ENCODE data around the gene TYMP. TPM values are rescaled to one million over a fixed set of nuclear protein-coding genes. Genes with fewer than 3 reads are reported as not detected.
A peak's percentile ranks its signal among the peaks of the same experiment; 100 is the strongest.

The TYMP gene
- total RNA-seq, 4 donors from 2014 or later = 18.5 to 55.1 (median 39.3) TPM

DNA sequence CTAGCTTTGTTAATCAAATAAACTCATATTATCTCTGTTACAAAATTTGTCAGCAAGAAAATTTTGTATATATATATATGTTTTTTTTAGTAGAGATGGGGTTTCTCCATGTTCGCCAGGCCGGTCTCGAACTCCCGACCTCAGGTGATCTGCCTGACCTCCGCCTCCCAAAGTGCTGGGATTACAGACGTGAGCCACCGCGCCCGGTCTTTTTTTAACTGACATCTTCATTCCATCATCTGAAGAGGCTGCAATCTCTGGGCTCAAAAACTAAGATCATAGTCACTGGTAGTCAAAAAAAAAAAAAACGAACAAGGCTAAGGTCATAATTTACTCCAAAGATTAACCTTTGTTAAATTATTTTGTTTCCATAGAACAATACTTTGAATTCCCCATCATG, 10.6 kb upstream of the TYMP start:
- 82 to 91% methylated on average over 10 of the region's 10 CpGs for WGBS, 2 donors (ENCODE audit: low coverage in 1 of 2)

DNA sequence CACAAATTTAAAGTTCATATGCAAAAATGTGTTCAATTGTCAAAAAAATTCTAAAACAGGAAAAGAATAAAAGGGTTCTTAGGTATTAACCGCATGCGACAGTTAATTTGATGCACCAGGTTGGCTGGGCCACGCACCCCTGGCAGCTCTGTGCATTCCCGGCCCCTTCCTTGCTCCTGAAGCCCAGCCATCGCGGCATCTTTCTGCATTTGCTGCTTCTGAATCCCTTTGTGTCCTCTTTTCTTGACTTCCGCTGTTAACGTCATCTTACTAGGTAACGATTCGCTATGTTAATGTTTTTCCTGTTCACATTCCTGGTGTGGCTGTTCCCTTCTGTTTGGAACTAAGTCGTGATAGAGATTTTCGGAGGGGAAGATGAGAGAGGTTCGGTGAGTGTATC, 8.0 kb upstream of the TYMP start:
- peaks cover 71% of the 10 kb centered on the region for H3K27me3 ChIP-seq
- no peak overlapping the region for H3K4me3 ChIP-seq
- H3K27ac ChIP-seq = peak overlapping the region in 3 of 4 donors; percentile 68 to 85 (median 74)
- no peaks in the 10 kb centered on the region for H3K36me3 ChIP-seq
- ATAC-seq = no peak
- no peaks in the 10 kb centered on the region for H3K9me3 ChIP-seq
- no peak for TF ChIP-seq POLR2AphosphoS5 (IDR thresholded peaks at IDR 0.05)
- TF ChIP-seq EP300 (IDR thresholded peaks at IDR 0.05) = no peak
- TF ChIP-seq, protein P1, sequence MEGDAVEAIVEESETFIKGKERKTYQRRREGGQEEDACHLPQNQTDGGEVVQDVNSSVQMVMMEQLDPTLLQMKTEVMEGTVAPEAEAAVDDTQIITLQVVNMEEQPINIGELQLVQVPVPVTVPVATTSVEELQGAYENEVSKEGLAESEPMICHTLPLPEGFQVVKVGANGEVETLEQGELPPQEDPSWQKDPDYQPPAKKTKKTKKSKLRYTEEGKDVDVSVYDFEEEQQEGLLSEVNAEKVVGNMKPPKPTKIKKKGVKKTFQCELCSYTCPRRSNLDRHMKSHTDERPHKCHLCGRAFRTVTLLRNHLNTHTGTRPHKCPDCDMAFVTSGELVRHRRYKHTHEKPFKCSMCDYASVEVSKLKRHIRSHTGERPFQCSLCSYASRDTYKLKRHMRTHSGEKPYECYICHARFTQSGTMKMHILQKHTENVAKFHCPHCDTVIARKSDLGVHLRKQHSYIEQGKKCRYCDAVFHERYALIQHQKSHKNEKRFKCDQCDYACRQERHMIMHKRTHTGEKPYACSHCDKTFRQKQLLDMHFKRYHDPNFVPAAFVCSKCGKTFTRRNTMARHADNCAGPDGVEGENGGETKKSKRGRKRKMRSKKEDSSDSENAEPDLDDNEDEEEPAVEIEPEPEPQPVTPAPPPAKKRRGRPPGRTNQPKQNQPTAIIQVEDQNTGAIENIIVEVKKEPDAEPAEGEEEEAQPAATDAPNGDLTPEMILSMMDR (IDR thresholded peaks at IDR 0.05) = no peak
- no peak for TF ChIP-seq POLR2A (IDR thresholded peaks at IDR 0.05)
- peaks cover 0 to 11% (median 0%) of the 10 kb centered on the region in 3 donors for H3K4me1 ChIP-seq
- WGBS, 2 donors (ENCODE audit: low coverage in 1 of 2) = 74 to 78% methylated on average over 6 to 13 of the region's 13 CpGs

More for the DNA sequence above, 10.6 kb upstream of the TYMP start:
- Histone ChIP-seq H3K36me3 (no peaks in the 10 kb centered on the region), H3K9me3 (no peaks in the 10 kb centered on the region), H3K27ac (peak overlapping the region in 2 of 4 donors; percentile 68 to 74), H3K4me3 (no peak overlapping the region), H3K27me3 (peaks cover 66% of the 10 kb centered on the region), H3K4me1 (peaks cover 0 to 20% (median 9%) of the 10 kb centered on the region in 3 donors)
- TF ChIP-seq POLR2A (IDR thresholded peaks at IDR 0.05) = no peak
- TF ChIP-seq, protein P1 (IDR thresholded peaks at IDR 0.05) = no peak
- TF ChIP-seq EP300 (IDR thresholded peaks at IDR 0.05) = no peak
- TF ChIP-seq POLR2AphosphoS5 (IDR thresholded peaks at IDR 0.05) = no peak
- ATAC-seq = no peak

DNA sequence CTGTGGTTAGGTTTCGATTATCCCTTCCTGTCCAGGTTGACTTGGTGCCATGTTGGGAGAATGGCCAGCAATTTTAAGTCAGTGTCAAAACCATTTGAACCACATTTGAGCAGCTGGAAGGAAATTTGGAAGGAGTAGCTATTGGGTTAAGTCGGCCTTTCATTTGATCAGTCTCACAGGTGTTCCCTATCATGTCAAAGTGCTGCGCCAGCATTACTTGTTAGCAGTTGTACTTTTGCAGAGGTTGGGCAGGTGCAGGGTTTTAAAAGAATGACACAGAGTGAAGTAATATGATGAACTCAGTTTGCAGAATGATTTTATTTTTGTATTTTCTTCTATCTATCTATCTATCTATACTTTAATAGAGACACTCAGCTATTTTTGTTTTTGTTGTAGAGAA, 6.4 kb upstream of the TYMP start:
- peaks cover 86% of the 10 kb centered on the region for H3K27me3 ChIP-seq
- no peak overlapping the region for H3K4me3 ChIP-seq
- ATAC-seq = no peak
- peaks cover 0 to 26% (median 12%) of the 10 kb centered on the region in 3 donors for H3K4me1 ChIP-seq
- H3K27ac ChIP-seq = no peak overlapping the region
- no peaks in the 10 kb centered on the region for H3K36me3 ChIP-seq
- WGBS, 2 donors (ENCODE audit: low coverage in 1 of 2) = 30 to 49% methylated on average over 2 to 3 of the region's 3 CpGs
- TF ChIP-seq POLR2AphosphoS5 (IDR thresholded peaks at IDR 0.05) (no peak), POLR2A (IDR thresholded peaks at IDR 0.05) (no peak), EP300 (IDR thresholded peaks at IDR 0.05) (no peak)
- TF ChIP-seq, protein P1 (IDR thresholded peaks at IDR 0.05) = no peak
- no peaks in the 10 kb centered on the region for H3K9me3 ChIP-seq

DNA sequence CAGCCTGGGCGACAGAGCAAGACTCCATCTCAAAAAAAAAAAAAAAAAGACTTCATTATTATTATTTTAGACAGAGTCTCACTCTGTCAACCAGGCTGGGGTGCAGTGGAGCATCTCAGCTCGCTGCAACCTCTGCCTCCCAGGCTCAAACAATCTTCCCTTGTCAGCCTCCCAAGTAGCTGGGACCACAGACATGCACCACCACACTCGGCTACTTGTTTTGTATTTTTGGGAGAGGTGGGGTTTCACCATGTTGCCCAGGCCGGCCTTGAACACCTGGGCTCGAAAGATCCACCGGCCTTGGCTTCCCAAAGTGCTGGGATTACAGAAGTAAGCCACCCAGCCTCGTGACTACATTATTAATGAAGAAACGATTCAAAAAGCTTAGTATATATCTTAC, 5.3 kb upstream of the TYMP start:
- H3K9me3 ChIP-seq = no peaks in the 10 kb centered on the region
- 75% methylated on average over 6 of the region's 8 CpGs; no CpG with 5 or more reads in 1 of the 2 donors for WGBS, 2 donors (ENCODE audit: low coverage in 1 of 2)
- H3K4me3 ChIP-seq = no peak overlapping the region
- H3K27me3 ChIP-seq = peaks cover 97% of the 10 kb centered on the region
- peaks cover 0 to 37% (median 16%) of the 10 kb centered on the region in 3 donors for H3K4me1 ChIP-seq
- no peak overlapping the region for H3K27ac ChIP-seq
- TF ChIP-seq, protein P1 (IDR thresholded peaks at IDR 0.05) = no peak
- TF ChIP-seq POLR2AphosphoS5 (IDR thresholded peaks at IDR 0.05) (no peak), EP300 (IDR thresholded peaks at IDR 0.05) (no peak), POLR2A (IDR thresholded peaks at IDR 0.05) (no peak)
- no peak for ATAC-seq
- no peaks in the 10 kb centered on the region for H3K36me3 ChIP-seq
